ENCODE data around the gene ZMYND12. TPM values are rescaled to one million over a fixed set of nuclear protein-coding genes. Genes with fewer than 3 reads are reported as not detected.
"Not testable (repeated sequence)": the region's sequence is repeated elsewhere in the genome, so short reads cannot be mapped to it uniquely, and the experiment has no call there.

Gene ZMYND12, protein sequence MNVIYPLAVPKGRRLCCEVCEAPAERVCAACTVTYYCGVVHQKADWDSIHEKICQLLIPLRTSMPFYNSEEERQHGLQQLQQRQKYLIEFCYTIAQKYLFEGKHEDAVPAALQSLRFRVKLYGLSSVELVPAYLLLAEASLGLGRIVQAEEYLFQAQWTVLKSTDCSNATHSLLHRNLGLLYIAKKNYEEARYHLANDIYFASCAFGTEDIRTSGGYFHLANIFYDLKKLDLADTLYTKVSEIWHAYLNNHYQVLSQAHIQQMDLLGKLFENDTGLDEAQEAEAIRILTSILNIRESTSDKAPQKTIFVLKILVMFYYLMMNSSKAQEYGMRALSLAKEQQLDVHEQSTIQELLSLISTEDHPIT
- polyA plus RNA-seq (2013, experiment 1 of 4), result 1.2 TPM
- 2.0 TPM for polyA plus RNA-seq (2013, experiment 2 of 4)
- polyA plus RNA-seq (2013, experiment 3 of 4), result 0.80 TPM
- polyA plus RNA-seq (2013, experiment 4 of 4), result 1.3 TPM

- peak within 1 kb of the TSS; percentile 92 for H3K4me3 ChIP-seq (ENCODE audit: insufficient read depth, low read depth, low read length)
- H3K36me3 ChIP-seq (ENCODE audit: control insufficient read depth, insufficient read depth, low read length), result peaks cover 7% of the 10 kb centered on the region
- H3K27me3 ChIP-seq (ENCODE audit: control insufficient read depth, insufficient read depth, low read length, poor library complexity, severe bottlenecking), result no peaks in the 10 kb centered on the region
- peak within 1 kb of the TSS; percentile 18 for H3K27ac ChIP-seq (ENCODE audit: insufficient read depth, low read depth, low read length, poor library complexity, severe bottlenecking)
- WGBS, 2 experiments, result 1 to 2% methylated on average over 66 of the region's 66 CpGs
- no peaks in the 10 kb centered on the region for H3K9me3 ChIP-seq (ENCODE audit: control insufficient read depth, low read length)
- H3K4me1 ChIP-seq (ENCODE audit: control insufficient read depth, insufficient read depth, low read length), result no peaks in the 10 kb centered on the region
Observed at GRCh38 chr1:42456010-42456753, at the start of gene ZMYND12, which contains the start of gene PPCS. Gene ZMYND12 (minus strand): TSS chr1:42456022. CDS start chr1:42455997, 25 bp downstream. Gene PPCS (plus strand): TSS chr1:42456543. CDS start chr1:42456566, 23 bp downstream.

DNA sequence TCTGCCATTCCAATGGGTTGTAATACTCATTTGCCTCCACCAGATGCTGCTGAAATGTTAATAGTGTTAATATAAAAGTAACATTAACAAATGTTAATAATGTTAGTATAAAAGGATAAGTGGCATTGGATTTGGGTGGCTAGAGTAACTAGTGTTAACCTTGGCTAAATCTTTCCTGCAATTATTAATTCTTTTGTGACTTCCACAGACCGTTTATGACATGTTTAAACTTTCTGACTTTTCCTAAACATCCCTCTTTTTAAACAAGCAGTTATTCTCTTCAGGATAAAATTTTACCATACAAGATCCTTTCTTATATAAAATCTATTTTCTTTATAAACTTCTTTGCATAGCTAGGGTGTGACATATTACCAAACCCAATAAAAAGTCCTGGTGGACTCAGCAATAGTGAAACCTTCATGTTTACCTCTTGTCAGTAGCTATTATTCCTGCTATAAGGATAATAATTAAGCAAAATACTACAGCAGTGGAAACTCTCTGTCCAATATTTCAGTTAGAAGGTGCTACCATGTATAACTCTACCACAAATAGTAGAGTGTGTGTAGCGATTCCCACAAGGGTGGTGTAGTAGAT is 48.8 kb upstream of the ZMYND12 start:
- H3K4me1 ChIP-seq (ENCODE audit: control insufficient read depth, insufficient read depth, low read length), result no peaks in the 10 kb centered on the region
- H3K9me3 ChIP-seq (ENCODE audit: control insufficient read depth, low read length), result peaks cover 9% of the 10 kb centered on the region
- H3K4me3 ChIP-seq (ENCODE audit: insufficient read depth, low read depth, low read length), result no peak overlapping the region
- H3K27ac ChIP-seq (ENCODE audit: insufficient read depth, low read depth, low read length, poor library complexity, severe bottlenecking), result no peak overlapping the region
- no peaks in the 10 kb centered on the region for H3K27me3 ChIP-seq (ENCODE audit: control insufficient read depth, insufficient read depth, low read length, poor library complexity, severe bottlenecking)
- 88 to 94% methylated on average over 1 to 2 of the region's 2 CpGs for WGBS, 2 experiments
- H3K36me3 ChIP-seq (ENCODE audit: control insufficient read depth, insufficient read depth, low read length), result peaks cover 4% of the 10 kb centered on the region

DNA sequence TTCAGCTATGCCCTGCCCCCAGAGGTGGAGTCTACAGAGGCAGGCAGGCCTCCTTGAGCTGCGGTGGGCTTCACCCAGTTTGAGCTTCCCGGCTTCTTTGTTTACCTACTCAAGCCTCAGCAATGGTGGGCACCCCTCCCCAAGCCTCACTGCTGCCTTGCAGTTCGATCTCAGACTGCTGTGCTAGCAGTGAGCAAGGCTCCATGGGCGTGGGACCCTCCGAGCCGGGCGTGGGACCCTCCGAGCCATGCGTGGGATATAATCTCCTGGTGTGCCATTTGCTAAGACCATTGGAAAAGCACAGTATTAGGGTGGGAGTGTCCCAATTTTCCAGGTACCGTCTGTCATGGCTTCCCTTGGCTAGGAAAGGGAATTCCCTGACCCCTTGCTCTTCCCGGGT is 46.2 kb upstream of the ZMYND12 start:
- WGBS, 2 experiments, result 87 to 88% methylated on average over 11 of the region's 11 CpGs

DNA sequence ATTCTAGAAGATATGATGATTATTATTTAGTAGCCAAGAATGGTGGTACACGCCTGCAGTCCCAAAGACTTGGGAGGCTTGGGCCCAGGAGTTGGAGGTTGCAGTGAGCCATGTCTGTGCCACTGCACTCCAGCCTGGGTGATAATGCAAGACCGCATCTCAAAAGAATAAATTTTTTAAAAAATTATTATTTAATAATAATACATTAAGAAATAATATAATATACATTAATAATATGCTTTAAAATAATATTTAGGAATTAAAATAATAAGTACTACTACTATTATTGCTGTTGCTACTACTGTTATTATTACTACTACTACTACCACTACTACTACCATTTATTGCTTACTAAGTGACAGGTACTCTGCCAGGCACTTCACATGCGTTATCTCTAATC is 34.4 kb upstream of the ZMYND12 start:
- no peak overlapping the region for H3K4me3 ChIP-seq (ENCODE audit: insufficient read depth, low read depth, low read length)
- H3K36me3 ChIP-seq (ENCODE audit: control insufficient read depth, insufficient read depth, low read length), result no peaks in the 10 kb centered on the region
- no peak overlapping the region for H3K27ac ChIP-seq (ENCODE audit: insufficient read depth, low read depth, low read length, poor library complexity, severe bottlenecking)
- H3K4me1 ChIP-seq (ENCODE audit: control insufficient read depth, insufficient read depth, low read length), result no peaks in the 10 kb centered on the region
- WGBS, 2 experiments, result 86 to 96% methylated on average over 2 of the region's 3 CpGs
- no peaks in the 10 kb centered on the region for H3K27me3 ChIP-seq (ENCODE audit: control insufficient read depth, insufficient read depth, low read length, poor library complexity, severe bottlenecking)
- H3K9me3 ChIP-seq (ENCODE audit: control insufficient read depth, low read length), result no peaks in the 10 kb centered on the region

More for the DNA sequence above, 46.2 kb upstream of the ZMYND12 start:
- not testable (repeated sequence) for H3K4me1 ChIP-seq (ENCODE audit: control insufficient read depth, insufficient read depth, low read length); H3K36me3 ChIP-seq (ENCODE audit: control insufficient read depth, insufficient read depth, low read length); H3K27ac ChIP-seq (ENCODE audit: insufficient read depth, low read depth, low read length, poor library complexity, severe bottlenecking); H3K4me3 ChIP-seq (ENCODE audit: insufficient read depth, low read depth, low read length); H3K27me3 ChIP-seq (ENCODE audit: control insufficient read depth, insufficient read depth, low read length, poor library complexity, severe bottlenecking); H3K9me3 ChIP-seq (ENCODE audit: control insufficient read depth, low read length)

- no peak overlapping the region for H3K4me3 ChIP-seq (ENCODE audit: insufficient read depth, low read depth, low read length)
- no peaks in the 10 kb centered on the region for H3K36me3 ChIP-seq (ENCODE audit: control insufficient read depth, insufficient read depth, low read length)
- H3K27me3 ChIP-seq (ENCODE audit: control insufficient read depth, insufficient read depth, low read length, poor library complexity, severe bottlenecking), result no peaks in the 10 kb centered on the region
- WGBS, 2 experiments, result 86 to 90% methylated on average over 2 of the region's 2 CpGs
- H3K9me3 ChIP-seq (ENCODE audit: control insufficient read depth, low read length), result no peaks in the 10 kb centered on the region
- no peak overlapping the region for H3K27ac ChIP-seq (ENCODE audit: insufficient read depth, low read depth, low read length, poor library complexity, severe bottlenecking)
- no peaks in the 10 kb centered on the region for H3K4me1 ChIP-seq (ENCODE audit: control insufficient read depth, insufficient read depth, low read length)
Observed at GRCh38 chr1:42484382-42484781, 28.6 kb upstream of the ZMYND12 start.

GRCh38 chr1:42482635-42483153 is 26.9 kb upstream of the ZMYND12 start:
- H3K36me3 ChIP-seq (ENCODE audit: control insufficient read depth, insufficient read depth, low read length), result no peaks in the 10 kb centered on the region
- H3K4me1 ChIP-seq (ENCODE audit: control insufficient read depth, insufficient read depth, low read length), result no peaks in the 10 kb centered on the region
- WGBS, 2 experiments, result 88 to 92% methylated on average over 2 of the region's 2 CpGs
- H3K27ac ChIP-seq (ENCODE audit: insufficient read depth, low read depth, low read length, poor library complexity, severe bottlenecking), result no peak overlapping the region
- H3K9me3 ChIP-seq (ENCODE audit: control insufficient read depth, low read length), result no peaks in the 10 kb centered on the region
- H3K4me3 ChIP-seq (ENCODE audit: insufficient read depth, low read depth, low read length), result no peak overlapping the region
- no peaks in the 10 kb centered on the region for H3K27me3 ChIP-seq (ENCODE audit: control insufficient read depth, insufficient read depth, low read length, poor library complexity, severe bottlenecking)

DNA sequence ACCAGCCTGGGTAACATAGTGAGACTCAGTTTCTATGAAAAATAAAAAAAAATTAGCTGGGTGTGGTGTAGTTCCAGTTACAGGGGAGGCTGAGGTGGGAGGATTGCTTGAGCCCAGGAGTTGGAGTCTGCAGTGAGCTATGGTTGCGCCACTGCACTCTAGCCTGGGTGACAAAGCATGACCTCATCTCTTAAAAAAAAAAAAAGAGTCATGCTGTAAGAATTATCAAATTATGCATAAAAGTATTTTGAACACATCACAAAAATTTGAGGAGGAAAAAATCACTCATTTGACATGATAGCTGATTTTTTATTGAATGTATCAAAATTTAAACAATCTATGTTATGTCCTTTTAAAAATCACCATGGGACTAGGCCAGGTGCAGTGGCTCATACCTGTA is 25.1 kb upstream of the ZMYND12 start:
- WGBS, 2 experiments, result 95 to 100% methylated on average over 1 of the region's 1 CpG
- Histone ChIP-seq H3K36me3 (ENCODE audit: control insufficient read depth, insufficient read depth, low read length) (no peaks in the 10 kb centered on the region), H3K4me1 (ENCODE audit: control insufficient read depth, insufficient read depth, low read length) (no peaks in the 10 kb centered on the region), H3K4me3 (ENCODE audit: insufficient read depth, low read depth, low read length) (no peak overlapping the region), H3K27ac (ENCODE audit: insufficient read depth, low read depth, low read length, poor library complexity, severe bottlenecking) (no peak overlapping the region), H3K27me3 (ENCODE audit: control insufficient read depth, insufficient read depth, low read length, poor library complexity, severe bottlenecking) (no peaks in the 10 kb centered on the region), H3K9me3 (ENCODE audit: control insufficient read depth, low read length) (no peaks in the 10 kb centered on the region)

DNA sequence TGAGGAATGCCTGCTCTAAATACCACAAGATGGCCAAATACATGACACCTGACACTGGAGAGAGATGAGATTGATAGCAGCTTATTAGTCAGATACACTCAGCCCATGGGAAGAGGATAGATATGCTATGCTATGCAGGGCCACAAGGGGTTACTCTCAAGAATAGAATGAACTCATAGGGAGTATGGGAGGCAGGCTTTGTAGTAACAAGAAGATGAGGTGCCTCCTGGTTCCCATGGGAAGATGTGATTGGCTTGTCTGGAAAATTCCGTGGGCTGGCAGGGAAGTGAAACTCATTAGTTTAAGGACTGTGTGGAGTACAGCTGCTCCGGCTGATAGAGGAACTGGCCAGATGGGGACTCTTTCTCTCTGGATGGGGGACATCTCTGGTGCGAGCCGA is 23.8 kb upstream of the ZMYND12 start:
- H3K27me3 ChIP-seq (ENCODE audit: control insufficient read depth, insufficient read depth, low read length, poor library complexity, severe bottlenecking), result no peaks in the 10 kb centered on the region
- H3K27ac ChIP-seq (ENCODE audit: insufficient read depth, low read depth, low read length, poor library complexity, severe bottlenecking), result no peak overlapping the region
- H3K9me3 ChIP-seq (ENCODE audit: control insufficient read depth, low read length), result no peaks in the 10 kb centered on the region
- H3K36me3 ChIP-seq (ENCODE audit: control insufficient read depth, insufficient read depth, low read length), result no peaks in the 10 kb centered on the region
- no peak overlapping the region for H3K4me3 ChIP-seq (ENCODE audit: insufficient read depth, low read depth, low read length)
- WGBS, 2 experiments, result 71 to 72% methylated on average over 3 to 4 of the region's 4 CpGs
- H3K4me1 ChIP-seq (ENCODE audit: control insufficient read depth, insufficient read depth, low read length), result no peaks in the 10 kb centered on the region

- H3K4me1 ChIP-seq (ENCODE audit: control insufficient read depth, insufficient read depth, low read length), result no peaks in the 10 kb centered on the region
- 91 to 96% methylated on average over 3 of the region's 3 CpGs for WGBS, 2 experiments
- H3K4me3 ChIP-seq (ENCODE audit: insufficient read depth, low read depth, low read length), result no peak overlapping the region
- H3K27ac ChIP-seq (ENCODE audit: insufficient read depth, low read depth, low read length, poor library complexity, severe bottlenecking), result no peak overlapping the region
- no peaks in the 10 kb centered on the region for H3K27me3 ChIP-seq (ENCODE audit: control insufficient read depth, insufficient read depth, low read length, poor library complexity, severe bottlenecking)
- H3K36me3 ChIP-seq (ENCODE audit: control insufficient read depth, insufficient read depth, low read length), result no peaks in the 10 kb centered on the region
- no peaks in the 10 kb centered on the region for H3K9me3 ChIP-seq (ENCODE audit: control insufficient read depth, low read length)
Observed at GRCh38 chr1:42477775-42478174, 22.0 kb upstream of the ZMYND12 start.

DNA sequence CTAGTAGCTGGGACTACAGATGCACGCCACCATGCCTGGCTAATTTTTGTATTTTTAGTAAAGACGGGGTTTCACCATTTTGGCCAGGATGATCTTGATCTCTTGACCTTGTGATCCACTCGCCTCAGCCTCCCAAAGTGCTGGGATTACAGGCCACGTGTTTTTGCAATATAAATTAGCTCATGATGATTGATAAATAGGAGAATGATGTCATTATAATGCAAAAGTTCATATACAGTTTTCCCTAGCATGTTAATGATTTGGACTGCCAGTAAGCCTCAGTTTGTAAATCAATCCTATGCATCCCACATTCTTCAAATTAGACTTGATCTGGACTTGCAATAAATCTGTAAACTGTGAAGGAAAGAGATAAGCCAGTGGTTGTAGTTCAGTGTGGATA is 21.5 kb upstream of the ZMYND12 start:
- not testable (repeated sequence) for H3K36me3 ChIP-seq (ENCODE audit: control insufficient read depth, insufficient read depth, low read length); H3K4me1 ChIP-seq (ENCODE audit: control insufficient read depth, insufficient read depth, low read length); H3K4me3 ChIP-seq (ENCODE audit: insufficient read depth, low read depth, low read length); H3K27ac ChIP-seq (ENCODE audit: insufficient read depth, low read depth, low read length, poor library complexity, severe bottlenecking); H3K27me3 ChIP-seq (ENCODE audit: control insufficient read depth, insufficient read depth, low read length, poor library complexity, severe bottlenecking); H3K9me3 ChIP-seq (ENCODE audit: control insufficient read depth, low read length)
- 87 to 93% methylated on average over 4 of the region's 4 CpGs for WGBS, 2 experiments

All from ectodermal cell (in vitro differentiated cells).